ENCODE data around the gene PGAP3.

GRCh38 chr17:39726617-39727016, 38.8 kb upstream of the PGAP3 start:
- no peak for TF ChIP-seq EZH2 (IDR thresholded peaks at IDR 0.05)
- no peak for TF ChIP-seq POLR2AphosphoS5 (IDR thresholded peaks at IDR 0.05; ENCODE audit: borderline replicate concordance, low read depth, low read length)

Measured in SK-N-MC (cell line).